Neuronal stem cell (in vitro differentiated cells): ENCODE data around the gene HGD.

Experiments used
- DNase-seq: peaks from one replicate; pipeline ENCODE4 v3.0.0-alpha.2; 2013; ENCODE audit warnings: low spot score
- H2AFZ ChIP-seq: one replicate; pipeline ENCODE4 v1.6.1; 2013; ENCODE audit warnings: mild to moderate bottlenecking, low read length, inconsistent platforms
- H2AK5ac ChIP-seq: 2 replicates; pipeline ENCODE4 v1.6.1; 2013; ENCODE audit warnings: low read depth, mild to moderate bottlenecking, inconsistent platforms, low read length, moderate library complexity, mixed read lengths
- H2BK120ac ChIP-seq: 2 replicates; pipeline ENCODE4 v1.6.1; 2013; ENCODE audit warnings: low read depth, mild to moderate bottlenecking, inconsistent platforms, low read length, moderate library complexity, mixed read lengths
- H2BK12ac ChIP-seq: one replicate; pipeline ENCODE4 v1.6.1; 2013; ENCODE audit warnings: low read length, inconsistent platforms
- H2BK15ac ChIP-seq: 2 replicates; pipeline ENCODE4 v1.6.1; 2013; ENCODE audit warnings: mild to moderate bottlenecking, low read length, inconsistent platforms, mixed read lengths
- H2BK5ac ChIP-seq: one replicate; pipeline ENCODE4 v1.6.1; 2013; ENCODE audit warnings: inconsistent platforms, mild to moderate bottlenecking, low read length, moderate library complexity
- H3K14ac ChIP-seq: one replicate; pipeline ENCODE4 v1.6.1; 2013; ENCODE audit warnings: low read length, inconsistent platforms
- H3K18ac ChIP-seq: 2 replicates; pipeline ENCODE4 v1.6.1; 2013; ENCODE audit warnings: low read length, inconsistent platforms
- H3K23ac ChIP-seq: 2 replicates; pipeline ENCODE4 v1.6.1; 2013; ENCODE audit warnings: low read depth, mild to moderate bottlenecking, mixed read lengths, low read length, inconsistent platforms; ENCODE audit not compliant: poor library complexity
- H3K27ac ChIP-seq: replicated peaks from 3 replicates; pipeline ENCODE4 v1.5.1; 2013; ENCODE audit warnings: low read length, inconsistent platforms
- H3K27me3 ChIP-seq, 3 experiments: 2 replicates each; pipeline ENCODE4 v1.6.1; 2013; ENCODE audit warnings: low read length in 3 of 3, mild to moderate bottlenecking in 2 of 3, inconsistent platforms in 1 of 3, low read depth in 1 of 3, mixed read lengths in 1 of 3, moderate library complexity in 1 of 3; ENCODE audit not compliant: control insufficient read depth in 3 of 3, insufficient read depth in 3 of 3
- H3K36me3 ChIP-seq, 2 donors: replicated peaks in 1 of 2; 2 replicates each; pipeline ENCODE4 v1.6.1; 2013; ENCODE audit warnings: low read length in 2 of 2; ENCODE audit not compliant: control insufficient read depth in 2 of 2, insufficient read depth in 2 of 2
- H3K4ac ChIP-seq: 2 replicates; pipeline ENCODE4 v1.6.1; 2013; ENCODE audit warnings: inconsistent platforms, mild to moderate bottlenecking, low read length, moderate library complexity
- H3K4me1 ChIP-seq, 2 donors: 1 replicate in 1 of 2; 2 replicates in 1 of 2; pipeline ENCODE4 v1.6.1; 2013; ENCODE audit warnings: low read length in 2 of 2, low read depth in 1 of 2; ENCODE audit not compliant: control insufficient read depth in 2 of 2, insufficient read depth in 1 of 2
- H3K4me2 ChIP-seq: one replicate; pipeline ENCODE4 v1.6.1; 2013; ENCODE audit warnings: mild to moderate bottlenecking, low read length, inconsistent platforms; ENCODE audit not compliant: insufficient read depth, poor library complexity, severe bottlenecking
- H3K4me3 ChIP-seq, 2 donors: 2 replicates each; pipeline ENCODE4 v1.5.1; 2013; ENCODE audit warnings: low read length in 2 of 2, mild to moderate bottlenecking in 2 of 2, inconsistent platforms in 1 of 2, moderate library complexity in 1 of 2
- H3K79me1 ChIP-seq: one replicate; pipeline ENCODE4 v1.6.1; 2013; ENCODE audit warnings: low read depth, mild to moderate bottlenecking, inconsistent platforms, low read length, moderate library complexity
- H3K9ac ChIP-seq: one replicate; pipeline ENCODE4 v1.6.1; 2013; ENCODE audit warnings: mild to moderate bottlenecking, low read depth, low read length, inconsistent platforms; ENCODE audit not compliant: poor library complexity
- H3K9me3 ChIP-seq, 2 donors: replicated peaks in 1 of 2; 2 replicates each; pipeline versions ENCODE3 to v1.6.1; 2013; ENCODE audit warnings: low read length in 2 of 2, mild to moderate bottlenecking in 2 of 2, inconsistent platforms in 1 of 2, low read depth in 1 of 2, mixed read lengths in 1 of 2, moderate library complexity in 1 of 2; ENCODE audit not compliant: control insufficient read depth in 2 of 2, insufficient read depth in 1 of 2
- H4K8ac ChIP-seq: one replicate; pipeline ENCODE4 v1.6.1; 2013; ENCODE audit warnings: low read depth, mild to moderate bottlenecking, inconsistent platforms, low read length, moderate library complexity
- H4K91ac ChIP-seq: one replicate; pipeline ENCODE4 v1.6.1; 2013; ENCODE audit warnings: low read length, low read depth, mild to moderate bottlenecking, inconsistent platforms; ENCODE audit not compliant: poor library complexity
- WGBS, 2 donors: extraction: QIAGEN DNeasy Blood & Tissue Kit; methylation state at CpG; one replicate each; pipeline ENCODE4 v1.1.7; 2013; ENCODE audit warnings: missing lambda C conversion rate in 2 of 2, mixed read lengths in 1 of 2; ENCODE audit not compliant: insufficient read length in 2 of 2, insufficient replicate concordance in 1 of 2; ENCODE audit errors: extremely low coverage in 2 of 2; 5-methylcytosine and 5-hydroxymethylcytosine counted together

Gene HGD

DNA sequence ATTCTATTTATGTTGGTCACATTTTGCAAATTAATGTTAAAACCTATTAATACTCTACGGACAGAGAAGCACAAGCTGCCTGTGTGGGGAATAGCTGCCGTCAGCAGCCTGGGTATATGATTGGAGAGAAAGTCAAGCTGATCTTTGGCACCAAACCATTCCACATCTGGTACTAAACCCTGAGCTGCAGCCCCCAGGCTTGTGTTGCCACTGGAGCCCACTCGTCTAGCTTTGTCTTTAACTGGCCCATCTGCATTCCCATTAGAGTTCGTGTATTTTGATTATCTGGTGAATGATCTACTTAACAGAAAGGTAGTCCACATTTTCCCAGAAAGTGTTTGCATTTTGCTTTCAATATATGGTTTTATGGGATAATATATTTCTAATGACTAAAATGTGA is 80.5 kb downstream of the HGD start:
- Histone ChIP-seq H2BK5ac (no peak overlapping the region), H3K4ac (no peak overlapping the region), H3K18ac (no peak overlapping the region), H3K9ac (no peak overlapping the region), H3K4me2 (no peak overlapping the region), H2BK12ac (no peak overlapping the region), H3K27ac (no peak overlapping the region), H3K4me3 (no peak overlapping the region), H3K79me1 (peaks cover under 1% of the 10 kb centered on the region), H3K4me1 (peaks cover 0 to 3% of the 10 kb centered on the region in 2 donors), H2AFZ (no peak overlapping the region), H3K9me3 (no peaks in the 10 kb centered on the region), H3K36me3 (peaks cover 11 to 63% of the 10 kb centered on the region in 2 donors), H3K27me3 (no peaks in the 10 kb centered on the region), H2BK15ac (no peak overlapping the region), H4K8ac (no peak overlapping the region), H4K91ac (no peak overlapping the region), H3K23ac (no peak overlapping the region), H3K14ac (no peak overlapping the region), H2AK5ac (no peak overlapping the region), H2BK120ac (no peak overlapping the region)
- DNase-seq, result no peak
- WGBS, 2 donors, result no CpG with 5 or more reads among the region's 4 CpGs

GRCh38 chr3:120599211-120599610 is 82.8 kb downstream of the HGD start:
- H3K9ac ChIP-seq, result no peak overlapping the region
- H2AK5ac ChIP-seq, result no peak overlapping the region
- H2BK12ac ChIP-seq, result no peak overlapping the region
- peaks cover 0 to 3% of the 10 kb centered on the region in 2 donors for H3K4me1 ChIP-seq
- H2BK5ac ChIP-seq, result no peak overlapping the region
- no peaks in the 10 kb centered on the region for H3K9me3 ChIP-seq
- no peak overlapping the region for H3K4ac ChIP-seq
- no peak overlapping the region for H3K14ac ChIP-seq
- no peak overlapping the region for H3K23ac ChIP-seq
- H3K4me2 ChIP-seq, result no peak overlapping the region
- peaks cover 4% of the 10 kb centered on the region for H3K79me1 ChIP-seq
- no peak overlapping the region for H2BK120ac ChIP-seq
- H3K27me3 ChIP-seq, result no peaks in the 10 kb centered on the region
- DNase-seq, result no peak
- no peak overlapping the region for H3K4me3 ChIP-seq
- no peak overlapping the region for H3K27ac ChIP-seq
- H2BK15ac ChIP-seq, result no peak overlapping the region
- no peak overlapping the region for H3K18ac ChIP-seq
- peaks cover 11 to 63% of the 10 kb centered on the region in 2 donors for H3K36me3 ChIP-seq
- no CpG with 5 or more reads among the region's 3 CpGs for WGBS, 2 donors
- no peak overlapping the region for H4K8ac ChIP-seq
- no peak overlapping the region for H2AFZ ChIP-seq
- no peak overlapping the region for H4K91ac ChIP-seq

GRCh38 chr3:120597445-120598049 is 84.5 kb downstream of the HGD start:
- Histone ChIP-seq H3K4ac (no peak overlapping the region), H2AFZ (no peak overlapping the region), H4K91ac (no peak overlapping the region), H3K14ac (no peak overlapping the region), H2BK15ac (no peak overlapping the region), H2AK5ac (no peak overlapping the region), H3K79me1 (peaks cover 4% of the 10 kb centered on the region), H3K4me1 (peaks cover 0 to 3% of the 10 kb centered on the region in 2 donors), H3K23ac (no peak overlapping the region), H3K9ac (no peak overlapping the region), H3K9me3 (no peaks in the 10 kb centered on the region), H4K8ac (no peak overlapping the region), H3K4me2 (peak overlapping the region; percentile 44), H2BK5ac (no peak overlapping the region), H3K36me3 (peaks cover 10 to 56% of the 10 kb centered on the region in 2 donors), H2BK12ac (no peak overlapping the region), H3K4me3 (peak overlapping the region in 1 of 2 donors; percentile 35), H3K18ac (no peak overlapping the region), H3K27ac (no peak overlapping the region), H2BK120ac (no peak overlapping the region), H3K27me3 (no peaks in the 10 kb centered on the region)
- no CpG with 5 or more reads among the region's 1 CpG for WGBS, 2 donors
- DNase-seq, result no peak

GRCh38 chr3:120596853-120597223 is 85.2 kb downstream of the HGD start:
- Histone ChIP-seq H3K18ac (no peak overlapping the region), H3K14ac (no peak overlapping the region), H3K36me3 (peaks cover 8 to 49% of the 10 kb centered on the region in 2 donors), H4K8ac (no peak overlapping the region), H3K9me3 (no peaks in the 10 kb centered on the region), H2BK12ac (no peak overlapping the region), H3K4me2 (peak overlapping the region; percentile 45), H2AFZ (peak overlapping the region; percentile 87), H3K27ac (no peak overlapping the region), H2BK5ac (no peak overlapping the region), H2BK120ac (no peak overlapping the region), H3K4me3 (peak overlapping the region; percentile 80 to 96), H3K27me3 (no peaks in the 10 kb centered on the region), H3K79me1 (peaks cover 4% of the 10 kb centered on the region), H2BK15ac (no peak overlapping the region), H3K4me1 (peaks cover 0 to 3% of the 10 kb centered on the region in 2 donors), H3K4ac (no peak overlapping the region), H3K23ac (no peak overlapping the region), H2AK5ac (no peak overlapping the region), H3K9ac (peak overlapping the region; percentile 92), H4K91ac (no peak overlapping the region)
- no peak for DNase-seq
- WGBS, 2 donors, result no CpG with 5 or more reads among the region's 3 CpGs
